Occipital lobe (tissue), 2 donors: ENCODE results near the gene LRCOL1. TPM values are rescaled to one million over a fixed set of nuclear protein-coding genes. Genes with fewer than 3 reads are reported as not detected.

Source experiments
- DNase-seq: peaks from one replicate; lab custom pipeline; 2025; lab: John Stamatoyannopoulos, UW
- total RNA-seq: library from RNA; depleted of rRNA; stranded (reverse); fragments of >200 nt; gene quantifications from one replicate; pipeline ENCODE4 v1.2.3, GENCODE V29; 2014

The LRCOL1 gene
- not detected for total RNA-seq

DNA sequence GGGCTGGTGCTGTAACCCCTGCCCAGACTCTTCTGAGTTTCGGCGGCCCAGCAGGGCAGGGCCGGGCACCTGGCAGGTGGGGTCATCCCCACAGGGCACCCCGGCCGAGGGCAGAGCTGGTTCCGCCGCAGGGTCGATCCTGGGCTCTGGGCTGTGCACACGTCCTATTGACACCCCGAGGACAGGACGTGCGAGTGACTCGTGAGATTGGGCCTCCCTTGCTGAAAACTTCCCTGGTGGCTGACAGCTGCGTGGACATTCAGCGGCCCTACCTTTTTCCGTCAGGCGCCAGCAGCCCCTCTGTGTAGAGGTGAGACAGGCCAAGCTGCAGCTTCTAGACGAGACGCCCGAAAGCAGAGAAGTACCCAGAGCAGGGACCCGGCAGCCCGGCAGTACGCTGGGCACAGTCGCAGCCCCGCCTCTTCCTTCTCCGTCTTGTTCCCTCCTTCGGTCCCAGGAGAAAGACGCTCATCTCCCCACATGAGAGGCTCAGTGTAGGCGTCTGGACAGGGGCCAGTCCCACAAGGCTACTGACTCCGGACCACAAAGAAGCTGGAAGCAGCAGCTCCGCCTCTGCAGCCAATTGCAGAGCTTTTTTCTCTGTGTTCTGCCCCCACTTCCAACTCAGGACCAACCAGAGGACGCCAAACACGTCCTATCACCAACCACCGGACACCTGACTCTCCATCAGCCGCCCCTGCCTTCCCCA is at the start of gene LRCOL1:
TSS of gene LRCOL1 (minus strand) at position 532 of the 709 bp plus-strand sequence. CDS start 4,331 bp downstream, outside the sequence.
- DNase-seq: peak; percentile 20

DNA sequence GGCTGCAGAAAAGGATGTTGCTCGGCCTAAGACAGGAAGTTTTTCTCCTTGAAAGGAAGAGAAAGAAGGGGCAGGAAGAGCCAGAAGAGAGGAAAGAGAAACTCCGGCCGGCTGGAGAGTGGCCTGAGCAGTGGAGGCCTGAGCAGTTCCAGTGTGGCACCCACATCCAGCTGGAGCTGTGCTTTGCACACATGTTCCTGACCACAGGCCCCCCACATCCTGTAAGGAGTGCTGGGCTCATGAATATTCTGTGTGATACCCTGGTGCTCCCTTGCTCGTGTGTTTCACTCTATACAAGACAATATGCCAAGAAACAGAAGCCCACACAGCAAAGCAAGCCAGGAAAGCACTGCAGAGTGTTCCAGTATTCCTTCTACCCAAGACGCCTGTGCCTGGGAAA is 49.7 kb upstream of the LRCOL1 start:
- DNase-seq: no peak

DNA sequence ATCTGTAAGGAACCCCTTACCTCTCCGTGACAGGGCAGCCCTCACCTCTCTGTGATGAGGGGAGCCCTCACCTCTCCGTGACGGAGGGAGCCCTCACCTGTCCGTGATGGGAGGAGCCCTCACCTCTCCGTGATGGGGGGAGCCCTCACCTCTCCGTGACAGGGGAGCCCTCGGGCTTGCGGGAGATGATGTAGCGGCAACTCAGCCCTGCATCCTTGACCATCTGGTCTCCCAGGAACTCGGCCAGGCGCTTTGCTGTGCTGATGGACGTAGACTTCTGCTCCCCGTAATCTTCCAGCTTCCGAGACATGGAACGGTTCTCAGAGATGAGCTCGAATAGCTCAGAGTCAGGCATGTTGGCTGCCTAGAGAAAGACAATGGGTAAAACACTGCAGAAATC is 48.8 kb upstream of the LRCOL1 start:
- DNase-seq: no peak

DNA sequence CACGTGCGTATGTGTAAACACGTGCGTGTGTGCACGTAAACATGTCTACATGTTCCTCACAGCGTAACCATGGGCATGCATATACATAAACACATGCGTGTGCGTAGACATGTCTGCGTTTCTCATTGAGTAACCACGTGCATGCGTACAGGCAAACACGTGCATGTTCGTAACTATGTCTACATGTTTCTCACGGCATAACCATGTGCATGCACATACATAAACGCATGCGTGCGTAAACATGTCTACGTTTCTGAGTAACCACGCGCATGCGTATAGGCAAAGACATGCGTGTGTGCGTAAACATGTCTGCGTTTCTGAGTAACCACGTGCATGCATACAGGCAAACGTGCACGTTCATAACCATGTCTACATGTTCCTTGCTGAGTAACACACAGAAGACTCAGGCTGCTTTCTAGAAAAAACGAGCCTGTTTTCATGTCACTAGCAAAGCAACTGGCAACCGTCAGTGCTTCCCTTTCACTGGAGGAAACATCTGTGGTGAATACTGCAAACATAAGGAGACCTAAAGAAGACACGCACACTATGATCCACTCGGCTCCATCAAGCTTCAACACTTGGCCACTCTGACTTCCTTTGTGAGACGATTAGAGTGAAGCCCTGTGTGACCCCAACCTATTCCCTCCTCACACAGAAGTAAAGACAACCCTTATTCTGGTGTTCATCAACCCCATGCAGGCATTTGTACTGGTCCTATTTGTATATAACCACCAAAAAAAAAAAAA is 47.9 kb upstream of the LRCOL1 start:
- DNase-seq: no peak

DNA sequence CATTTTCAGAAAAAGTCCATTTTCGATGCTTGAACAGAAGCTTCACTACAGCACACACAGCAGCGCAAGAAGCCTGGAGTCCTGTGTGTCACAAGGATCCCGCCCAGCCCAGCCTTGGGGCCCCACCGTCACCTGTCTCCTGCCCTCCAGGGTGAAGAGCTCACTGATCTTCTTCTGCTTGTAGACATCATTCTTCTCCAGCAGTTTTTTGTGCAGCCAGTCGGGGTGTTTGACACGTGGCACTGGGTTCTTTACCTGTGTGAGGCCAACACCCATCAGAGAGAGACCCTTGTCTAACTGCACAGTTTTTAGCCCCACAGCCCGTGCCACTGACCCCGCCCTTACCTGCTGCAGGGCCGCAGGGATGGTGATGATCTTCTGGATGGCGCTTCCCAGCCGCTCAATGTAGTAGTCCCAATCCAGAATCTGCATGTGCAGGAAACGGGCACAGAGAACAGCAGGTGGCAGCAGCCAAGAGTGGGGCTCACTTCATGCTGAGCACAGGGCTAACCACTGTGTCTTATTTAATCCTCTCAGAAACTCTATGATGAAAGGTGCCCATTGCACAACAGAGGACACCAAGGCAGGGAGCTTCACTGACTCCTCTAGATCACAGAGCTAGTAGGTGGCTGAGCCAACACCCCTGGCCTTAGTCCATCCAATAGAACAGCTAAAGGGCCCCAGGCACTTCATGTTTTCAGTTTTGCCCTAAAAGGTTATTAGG is 46.8 kb upstream of the LRCOL1 start:
- DNase-seq: no peak

DNA sequence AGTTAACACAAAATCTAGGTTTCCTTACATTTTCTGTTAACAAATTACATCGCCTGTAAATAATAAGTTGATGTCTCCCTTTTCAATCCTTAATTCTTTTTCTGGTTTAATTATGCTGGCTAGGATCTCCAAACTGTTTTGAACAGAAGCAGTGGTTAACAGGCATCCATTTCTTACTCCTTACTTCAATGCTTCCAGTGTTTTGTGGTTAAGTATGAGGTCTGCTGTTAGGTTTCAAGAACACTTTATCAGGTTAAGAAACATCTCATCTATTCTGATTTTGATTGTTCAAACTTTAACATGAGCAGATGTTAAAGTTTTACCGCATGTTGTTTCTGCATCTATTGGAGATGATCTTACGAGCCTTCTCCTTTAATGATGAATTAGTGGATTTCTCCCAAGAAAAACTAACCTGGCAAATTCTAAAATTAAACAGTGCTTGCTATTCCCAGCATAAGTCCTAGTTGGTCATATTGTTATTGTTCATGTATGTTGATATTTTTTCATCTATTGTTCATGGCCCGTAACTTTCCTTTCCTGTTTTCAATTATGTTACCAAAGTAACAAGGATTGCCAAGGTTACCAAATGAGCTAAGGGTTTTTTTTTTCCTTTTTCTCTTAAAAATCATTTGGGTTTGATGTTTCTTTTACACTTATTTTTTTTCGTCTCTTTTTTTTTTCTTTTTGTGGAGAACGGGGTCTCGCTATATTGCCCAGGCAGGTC is 43.3 kb upstream of the LRCOL1 start:
- no peak for DNase-seq

DNA sequence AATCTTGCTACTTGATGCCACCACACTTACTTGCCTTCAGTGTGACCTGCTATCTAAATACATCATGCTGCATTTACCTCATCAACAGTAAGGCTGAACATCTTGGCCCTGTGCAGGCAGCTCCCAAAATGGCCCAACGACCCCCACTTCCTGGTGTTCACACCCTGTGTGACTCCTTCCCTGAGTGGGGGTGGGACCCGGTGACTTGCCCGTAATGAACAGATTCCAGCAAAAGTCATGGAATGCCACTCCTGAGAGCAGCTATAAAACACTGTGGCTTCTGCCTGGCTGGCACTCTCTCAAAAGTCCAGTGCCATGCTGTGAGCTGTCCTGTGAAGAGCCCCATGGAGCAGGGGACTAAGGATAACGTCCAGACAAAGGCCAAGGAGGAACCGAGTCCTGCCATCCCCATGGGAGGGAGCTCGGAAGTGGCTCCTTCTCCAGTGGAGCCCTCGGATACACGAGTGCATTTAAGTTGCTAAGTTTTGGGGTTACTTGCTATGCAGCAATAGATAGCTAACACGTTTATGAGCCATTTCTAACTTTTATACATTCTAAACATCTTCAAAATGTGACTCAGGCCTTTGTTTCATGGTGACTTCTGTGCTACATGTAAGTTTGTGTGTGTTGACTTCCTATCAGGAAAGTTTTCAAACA is 41.2 kb upstream of the LRCOL1 start:
- no peak for DNase-seq

DNA sequence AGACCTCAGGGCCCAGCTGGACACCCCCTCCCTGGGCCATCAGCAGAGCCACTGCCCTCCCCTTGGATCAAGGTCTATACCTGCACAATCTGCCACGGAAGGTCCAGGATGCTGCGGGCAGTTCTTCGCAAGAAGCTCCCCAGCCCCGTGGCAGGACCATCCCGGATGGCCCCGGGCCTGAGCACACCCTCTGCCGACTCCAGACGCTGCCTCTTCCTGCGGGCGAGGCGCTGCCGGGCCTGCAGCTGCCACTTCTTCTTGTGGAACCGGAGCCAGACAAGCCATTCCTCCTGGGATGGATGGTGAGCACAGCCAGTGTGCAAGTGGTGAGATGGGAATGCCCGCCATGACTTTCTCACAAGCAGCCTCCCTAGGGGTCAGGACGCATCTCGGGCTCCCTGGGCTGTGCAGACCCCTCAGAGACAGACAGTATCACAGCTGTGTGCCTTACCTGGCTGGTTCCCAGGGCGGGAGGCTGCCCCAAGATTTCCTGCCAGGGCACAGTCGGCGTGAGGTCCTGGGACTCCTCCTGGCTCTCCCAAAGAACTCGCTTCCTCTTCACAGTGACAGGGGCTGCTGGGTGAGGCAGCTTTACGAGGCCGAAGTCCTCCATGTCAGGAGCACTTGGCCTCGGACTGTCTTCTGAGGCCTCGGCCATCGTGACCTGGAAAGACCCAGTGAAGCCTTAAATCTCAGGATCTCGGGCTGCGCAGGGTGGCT is 39.0 kb upstream of the LRCOL1 start:
- DNase-seq: no peak

DNA sequence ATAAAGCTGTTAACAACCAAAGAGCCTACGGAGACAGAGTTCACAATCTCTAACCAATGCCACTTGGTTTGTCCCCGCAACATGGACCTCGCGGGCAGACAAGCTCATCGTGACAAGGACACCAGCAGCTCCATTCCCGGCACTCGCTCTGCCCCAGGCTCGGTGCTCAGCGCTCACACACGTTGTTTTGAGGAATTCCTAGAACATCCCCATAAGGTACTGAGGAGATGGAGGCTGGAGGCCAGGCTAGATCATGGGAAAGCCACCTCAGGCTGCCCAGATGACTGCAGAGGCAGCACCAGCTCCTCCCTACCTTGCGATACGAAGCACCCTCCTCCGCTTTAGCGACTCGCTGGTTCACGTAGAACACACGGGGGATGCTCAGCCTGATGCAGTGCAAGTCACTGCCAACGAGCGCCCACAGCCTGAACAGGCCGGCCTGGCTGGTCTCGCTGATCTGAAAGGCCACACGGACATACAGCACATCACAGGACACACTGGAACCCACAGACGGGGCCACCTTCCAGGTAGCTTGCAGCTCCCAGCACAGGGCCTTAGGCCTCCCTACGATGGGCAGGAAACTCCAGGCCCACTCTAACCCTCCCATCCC is 38.3 kb upstream of the LRCOL1 start:
- no peak for DNase-seq

DNA sequence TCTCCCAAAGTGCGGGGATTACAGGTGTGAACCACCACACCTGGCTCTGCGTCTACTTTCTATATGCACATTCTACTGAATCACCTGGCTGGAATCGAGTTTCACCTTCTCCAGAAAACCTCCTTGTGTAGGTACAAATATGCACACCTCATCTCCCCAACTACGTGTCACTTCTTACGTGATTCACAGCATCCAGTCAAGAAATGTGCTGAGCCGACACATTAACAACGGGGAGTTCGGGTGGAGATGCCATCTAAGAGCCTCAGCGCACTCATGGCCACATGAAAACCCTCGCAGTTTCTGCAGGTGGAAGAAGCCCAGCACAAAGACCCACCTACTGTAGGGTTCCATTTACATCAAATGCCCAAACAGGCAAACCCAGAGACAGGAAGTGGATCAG is 37.5 kb upstream of the LRCOL1 start:
- no peak for DNase-seq

DNA sequence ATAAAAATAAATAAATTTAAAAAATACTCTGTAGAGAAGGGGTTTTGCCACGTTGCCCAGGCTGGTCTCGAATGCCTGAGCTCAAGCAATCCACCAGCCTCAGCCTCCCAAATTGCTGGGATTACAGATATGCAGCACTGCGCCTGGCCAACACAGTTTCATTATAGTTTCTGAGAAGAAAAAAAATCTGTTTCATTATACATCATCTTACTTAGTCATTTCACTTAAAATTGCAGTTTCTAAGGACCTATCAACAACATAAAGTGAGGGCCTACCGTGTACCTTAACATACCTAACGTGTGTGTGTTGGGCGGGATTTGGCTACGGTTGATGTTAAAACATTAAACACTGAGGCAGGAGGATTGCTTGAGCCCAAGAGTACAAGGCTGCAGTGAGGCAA is 36.5 kb upstream of the LRCOL1 start:
- no peak for DNase-seq

DNA sequence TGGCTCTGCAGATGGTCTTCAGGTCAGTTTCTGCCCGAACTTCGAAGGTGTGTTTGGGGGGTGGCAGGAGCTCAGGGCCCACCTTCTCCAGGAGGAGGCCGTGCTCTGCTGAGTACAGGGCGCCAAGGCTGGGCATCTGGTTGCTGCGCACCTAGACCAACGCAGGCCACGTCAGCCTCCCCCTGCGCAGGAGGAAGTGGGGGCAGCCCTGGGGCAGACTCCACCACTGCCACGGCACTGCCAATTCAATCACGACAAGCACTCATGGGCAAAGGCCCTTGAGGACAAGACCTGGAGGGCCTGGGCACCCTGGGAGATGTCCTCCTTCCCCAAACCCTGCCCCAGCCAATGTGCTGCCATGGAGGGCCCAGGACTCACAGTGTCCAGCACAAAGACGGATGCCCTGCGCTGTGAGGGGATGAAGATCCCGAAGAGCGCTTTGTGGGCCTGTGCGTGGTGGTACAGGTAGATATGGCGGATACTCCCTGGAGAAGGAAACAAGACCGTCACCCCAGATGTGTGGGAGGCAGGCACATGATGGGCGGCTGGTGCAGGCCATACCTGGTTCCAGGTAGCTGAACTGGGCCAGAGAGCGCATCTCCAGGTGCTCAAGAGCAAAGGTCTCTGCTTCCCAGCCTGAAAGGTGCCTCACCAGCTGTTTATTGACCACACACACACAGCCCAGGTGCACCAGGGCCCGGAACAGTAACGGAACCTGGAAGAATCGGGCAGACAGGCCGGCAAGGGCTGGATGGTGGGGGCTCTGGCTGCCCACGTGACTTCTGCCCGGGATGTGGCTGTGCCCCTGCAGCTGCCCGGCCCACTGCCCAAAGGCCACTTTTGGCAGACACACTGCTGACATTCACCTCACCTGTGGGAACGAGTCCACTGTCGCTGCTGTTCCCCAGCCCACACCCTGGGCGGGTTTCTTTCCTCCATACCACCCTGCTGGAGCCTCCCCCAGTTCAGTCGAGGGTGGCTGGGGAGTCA is 32.8 kb upstream of the LRCOL1 start:
- no peak for DNase-seq

DNA sequence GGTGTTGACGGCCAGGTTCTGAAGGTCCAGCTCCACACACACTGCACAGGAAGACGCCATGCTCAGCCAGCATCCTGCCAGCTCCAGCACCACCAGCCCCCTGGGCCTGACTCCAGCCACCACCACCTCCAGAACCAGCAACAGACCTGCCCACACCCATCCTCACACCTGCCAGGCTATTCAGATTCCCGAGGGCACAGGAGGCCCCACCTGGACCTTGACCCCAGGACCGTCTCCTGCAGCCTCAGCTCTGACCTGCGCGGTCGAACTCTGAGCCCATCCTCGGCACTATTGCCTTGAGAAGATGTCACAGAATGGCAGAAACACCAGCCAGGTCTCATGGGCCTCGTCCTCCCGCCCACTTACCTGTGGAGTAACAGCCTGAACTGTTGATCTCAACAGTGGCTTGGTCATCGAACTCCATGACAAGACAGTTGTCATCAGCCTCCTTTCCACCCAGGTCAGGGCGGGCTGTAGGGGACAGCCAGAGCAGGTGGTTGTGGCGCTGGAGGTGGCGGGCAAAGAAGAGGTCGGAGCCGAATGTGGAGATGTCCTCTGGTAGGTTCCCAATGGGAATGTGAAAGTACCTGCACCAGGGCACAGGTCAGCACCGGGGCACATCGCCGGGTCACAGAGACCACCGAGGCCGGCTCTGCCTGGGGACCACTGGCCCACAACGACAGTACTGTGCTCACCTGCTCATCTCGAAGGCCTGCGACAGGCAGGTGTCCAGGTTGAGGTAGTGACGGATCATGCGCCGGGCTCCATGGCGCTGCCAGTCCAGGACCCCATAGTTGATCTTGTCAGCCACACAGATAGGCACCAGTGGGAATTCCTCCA is 31.6 kb upstream of the LRCOL1 start:
- no peak for DNase-seq

DNA sequence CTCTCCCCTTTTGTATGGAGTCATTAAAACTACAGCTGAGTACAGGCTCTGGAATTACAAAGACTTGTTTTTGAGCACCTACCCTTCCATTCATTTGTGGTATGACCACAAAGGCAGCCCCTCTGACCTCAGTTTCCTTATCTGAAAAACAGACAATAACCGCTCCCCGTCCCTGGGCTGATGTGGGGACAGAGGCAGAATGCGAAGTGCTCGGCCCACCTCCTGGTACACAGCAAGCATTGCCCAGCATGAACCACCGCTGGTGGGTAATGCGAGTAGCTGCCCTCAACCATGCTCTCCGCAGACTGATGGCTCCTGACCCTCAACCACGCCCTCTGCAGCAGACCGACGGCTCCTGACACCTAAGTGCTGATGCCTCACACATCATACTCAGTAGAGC is 30.6 kb upstream of the LRCOL1 start:
- no peak for DNase-seq

DNA sequence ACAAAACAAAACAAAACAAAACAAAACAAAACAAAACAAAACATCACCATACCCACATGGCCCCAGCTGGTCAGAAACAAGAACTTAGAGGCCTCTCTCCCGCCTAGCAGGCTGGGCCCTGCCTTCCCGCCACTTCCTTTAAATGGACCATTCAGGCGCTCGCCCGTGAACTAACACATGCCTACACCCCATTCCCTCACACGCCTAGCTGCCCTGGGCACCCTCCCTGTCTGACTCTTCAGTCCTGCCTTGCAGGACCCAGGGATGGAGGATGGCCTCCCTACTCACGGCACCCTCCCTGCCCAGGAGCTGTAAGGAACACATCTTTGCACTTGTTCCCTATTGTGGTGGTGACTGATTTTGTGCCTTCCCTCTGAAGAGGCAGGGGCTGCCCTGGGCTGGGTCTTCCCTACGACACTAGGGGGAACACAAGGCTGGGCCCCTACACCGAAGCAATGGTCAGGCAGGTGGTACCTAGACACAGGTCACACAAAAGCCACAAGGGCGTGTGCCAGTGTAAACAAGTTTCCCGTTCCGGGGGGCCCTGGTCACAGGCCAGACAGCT is 29.7 kb upstream of the LRCOL1 start:
- no peak for DNase-seq

DNA sequence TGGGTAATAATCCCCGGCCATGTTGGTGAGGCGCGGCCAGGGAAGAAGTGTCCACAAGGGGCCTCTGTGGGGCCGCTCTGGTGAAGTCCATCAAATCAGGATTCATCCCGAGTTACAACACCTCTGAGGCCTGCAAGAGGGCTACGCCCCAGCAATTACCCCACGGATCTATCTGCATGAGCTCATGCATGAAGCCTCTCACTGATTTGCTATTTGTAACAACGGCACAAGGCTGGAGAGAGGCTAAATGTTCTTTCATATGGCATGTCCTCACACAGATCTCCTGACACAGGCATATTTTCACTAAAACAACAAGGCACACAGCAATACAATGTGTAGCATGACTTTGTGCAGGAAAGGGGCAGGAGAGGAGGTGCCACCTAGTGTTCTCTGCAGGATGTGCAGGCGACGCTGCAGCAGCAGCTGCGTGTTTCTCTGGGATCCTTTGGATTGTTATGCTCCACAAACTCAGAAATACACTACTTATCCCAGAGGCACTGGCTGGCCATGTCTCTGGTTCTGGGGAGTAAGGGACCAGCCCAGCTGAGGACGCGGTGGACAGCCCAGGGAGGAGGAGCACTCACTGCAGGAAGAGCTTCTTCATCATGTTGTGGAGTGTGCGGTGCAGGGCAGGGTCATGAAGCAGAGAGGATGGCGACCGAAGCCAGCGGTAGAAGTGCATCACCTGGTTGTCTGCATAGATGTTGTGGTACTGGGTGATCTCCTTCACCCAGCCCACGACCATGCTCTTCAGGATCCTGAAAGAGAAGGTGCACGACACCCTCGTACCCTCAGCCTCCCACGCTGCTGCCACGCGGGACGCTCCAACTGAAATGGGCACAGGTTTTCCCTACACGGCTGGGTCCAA is 28.4 kb upstream of the LRCOL1 start:
- no peak for DNase-seq

DNA sequence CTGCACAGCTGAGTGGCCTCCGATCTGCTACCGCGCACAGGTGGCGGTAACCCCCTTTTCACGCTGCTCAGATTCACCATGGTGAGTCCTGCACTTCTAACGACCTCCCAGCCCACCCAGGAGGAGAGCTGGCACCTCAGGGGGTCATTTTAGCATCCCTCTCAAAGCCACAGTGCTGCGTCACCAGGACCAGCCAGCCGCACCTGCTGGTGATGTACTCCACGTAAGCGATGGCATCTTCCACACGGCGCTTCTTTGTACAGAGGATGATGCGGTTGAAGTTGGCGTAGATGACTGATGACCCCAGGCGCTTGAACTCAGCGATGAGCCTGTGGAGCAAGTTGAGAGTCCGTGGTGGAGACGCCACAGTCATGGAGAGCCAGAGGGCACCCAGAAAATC is 27.4 kb upstream of the LRCOL1 start:
- DNase-seq: no peak
